HG02571 (cell line): Measurements from ENCODE around the gene TMEM35A.
"Not testable (repeated sequence)": the region's sequence is repeated elsewhere in the genome, so short reads cannot be mapped to it uniquely, and the experiment has no call there.

Source experiments
- ATAC-seq: cut with Tn5 transposase; IDR thresholded peaks from one replicate; pipeline ENCODE4 v1.9.1; 2021; ENCODE audit warnings: mild to moderate bottlenecking, moderate library complexity; ENCODE audit not compliant: unreplicated experiment

The TMEM35A gene, protein sequence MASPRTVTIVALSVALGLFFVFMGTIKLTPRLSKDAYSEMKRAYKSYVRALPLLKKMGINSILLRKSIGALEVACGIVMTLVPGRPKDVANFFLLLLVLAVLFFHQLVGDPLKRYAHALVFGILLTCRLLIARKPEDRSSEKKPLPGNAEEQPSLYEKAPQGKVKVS

GRCh38 chrX:101078716-101079598, at the start of gene TMEM35A:
TSS of gene TMEM35A (plus strand) at chrX:101078879. CDS start at chrX:101079003, 124 bp downstream.
- no peak for ATAC-seq

GRCh38 chrX:101029665-101030064, 49.0 kb upstream of the TMEM35A start:
- no peak for ATAC-seq

GRCh38 chrX:101037231-101037630, 41.4 kb upstream of the TMEM35A start:
- no peak for ATAC-seq

DNA sequence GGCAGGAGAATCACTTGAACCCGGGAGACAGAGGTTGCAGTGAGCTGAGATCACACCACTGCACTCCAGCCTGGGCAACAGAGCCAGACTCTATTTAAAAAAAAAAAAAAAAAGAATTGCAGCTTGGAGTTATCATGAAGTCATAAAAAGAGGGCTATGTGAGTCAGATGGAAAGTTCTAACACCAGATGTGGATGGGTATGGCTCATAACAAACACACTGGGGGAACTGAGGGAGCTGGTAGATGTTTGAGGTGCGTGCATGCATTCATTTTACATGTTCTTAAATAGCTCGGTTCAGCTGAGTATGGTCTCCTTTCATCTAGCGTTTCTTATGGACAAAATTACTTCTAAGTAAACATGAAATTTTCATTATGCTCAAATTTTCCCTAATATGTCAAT, 38.5 kb upstream of the TMEM35A start:
- ATAC-seq = no peak

GRCh38 chrX:101051153-101051548, 27.5 kb upstream of the TMEM35A start:
- ATAC-seq = no peak

DNA sequence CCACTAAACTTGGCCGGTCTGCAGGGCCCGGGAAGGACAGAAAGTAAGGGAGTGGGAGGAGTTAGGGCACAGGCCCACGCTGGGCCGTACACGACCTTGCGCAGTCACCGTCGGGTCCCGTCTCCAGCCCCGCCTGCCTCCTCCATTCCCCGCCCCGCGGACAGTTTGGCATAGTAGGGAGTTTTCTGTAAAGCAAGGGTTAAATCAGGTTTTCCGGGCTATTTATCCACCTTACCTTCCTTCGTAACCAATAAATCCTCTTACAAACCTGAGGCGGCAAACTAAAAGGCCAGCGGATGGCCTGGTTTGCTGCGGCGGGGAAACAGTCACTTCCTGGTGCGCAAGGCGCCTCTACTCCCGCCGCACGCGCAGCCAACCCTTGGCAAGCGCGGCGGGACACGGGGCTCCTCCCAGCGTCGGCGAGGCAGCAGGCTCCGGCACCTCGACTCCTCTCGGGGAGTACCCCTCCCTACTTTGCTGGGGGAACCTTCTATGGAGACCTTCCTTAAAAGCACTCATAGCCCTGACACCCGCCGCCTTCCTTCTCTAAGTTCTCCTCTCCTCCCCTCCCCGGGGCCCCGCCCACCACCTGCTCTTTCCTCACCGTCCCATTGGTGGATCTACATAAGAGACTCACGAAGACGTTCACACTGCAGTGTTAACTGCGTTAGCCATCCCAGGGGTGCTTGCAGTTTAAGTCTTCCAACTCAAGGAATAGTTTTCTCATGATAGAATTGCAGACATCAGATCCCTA, 27.0 kb upstream of the TMEM35A start, which contains the start of gene TRMT2B:
TRMT2B (minus strand) TSS at position 563 of the 754 bp plus-strand sequence. CDS start 9,822 bp downstream, outside the sequence.
- peak; percentile 95 for ATAC-seq

- ATAC-seq = not testable (repeated sequence)
These were observed 22.1 kb upstream of the TMEM35A start for GRCh38 chrX:101056551-101056950.

- peak; percentile 70 for ATAC-seq
These were observed 21.5 kb upstream of the TMEM35A start for GRCh38 chrX:101057093-101057714.

GRCh38 chrX:101062176-101062575, 16.5 kb upstream of the TMEM35A start:
- ATAC-seq = no peak

- ATAC-seq = no peak
These were observed 7.1 kb upstream of the TMEM35A start for GRCh38 chrX:101071582-101071981.

GRCh38 chrX:101079736-101080270, 1.1 kb downstream of the TMEM35A start:
- no peak for ATAC-seq

DNA sequence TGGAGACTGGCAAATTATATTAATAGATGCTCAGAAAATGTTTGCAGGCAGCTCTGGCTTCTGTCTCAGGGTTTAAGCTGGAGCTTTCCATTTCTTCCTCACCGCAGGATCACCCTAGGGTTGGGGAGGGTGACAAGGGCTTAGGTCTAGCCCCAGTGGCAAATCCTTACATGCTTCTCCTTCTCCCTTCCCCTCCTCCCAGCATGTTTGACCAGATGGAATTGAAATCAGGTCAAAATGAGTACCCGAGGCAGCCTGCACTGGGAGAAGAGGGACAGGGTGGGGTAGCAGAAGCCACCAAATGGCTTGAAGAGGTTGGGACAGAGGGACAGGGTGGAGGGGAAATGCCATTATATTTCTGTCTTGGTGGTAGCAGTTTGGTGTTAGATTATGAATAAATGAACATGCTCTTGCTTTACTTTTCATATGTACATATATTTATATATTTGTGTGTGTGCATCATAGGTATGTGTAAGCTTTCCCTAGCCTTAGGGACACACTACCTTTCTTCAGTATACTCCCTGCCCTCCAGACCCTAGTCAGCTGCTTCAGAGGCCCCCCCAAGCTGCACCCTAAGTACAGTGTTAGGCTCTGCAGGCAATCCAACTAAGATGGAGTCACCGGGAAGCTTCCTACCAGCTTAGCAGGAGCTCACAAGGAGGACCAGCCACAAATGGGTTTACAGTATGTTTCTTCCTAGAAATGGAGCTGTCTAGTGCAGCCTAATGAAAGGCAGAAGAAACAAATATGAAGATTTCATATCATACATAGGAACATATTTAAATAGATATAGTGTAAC, 1.8 kb downstream of the TMEM35A start:
- ATAC-seq = no peak

DNA sequence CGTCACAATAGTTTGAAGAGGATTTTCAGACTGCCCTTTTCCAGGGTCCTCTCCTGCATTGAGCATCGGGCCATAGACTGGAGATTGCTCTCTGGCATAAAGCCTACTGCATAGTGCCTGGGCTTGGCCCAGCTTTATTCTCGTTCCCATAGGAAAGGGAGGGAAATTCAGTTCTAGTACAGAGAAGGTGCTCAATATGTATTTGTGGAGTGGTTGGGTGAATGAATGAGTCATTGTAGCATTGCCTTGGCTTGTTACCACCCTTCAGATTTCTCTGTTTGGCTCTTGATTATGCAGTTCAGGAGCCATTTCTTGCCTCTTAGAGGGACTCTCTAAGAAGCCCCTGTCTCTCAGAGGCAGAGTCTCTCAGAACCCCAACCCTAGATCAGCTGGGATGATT, 2.6 kb downstream of the TMEM35A start:
- no peak for ATAC-seq

GRCh38 chrX:101091817-101092216, 13.1 kb downstream of the TMEM35A start:
- ATAC-seq = no peak

DNA sequence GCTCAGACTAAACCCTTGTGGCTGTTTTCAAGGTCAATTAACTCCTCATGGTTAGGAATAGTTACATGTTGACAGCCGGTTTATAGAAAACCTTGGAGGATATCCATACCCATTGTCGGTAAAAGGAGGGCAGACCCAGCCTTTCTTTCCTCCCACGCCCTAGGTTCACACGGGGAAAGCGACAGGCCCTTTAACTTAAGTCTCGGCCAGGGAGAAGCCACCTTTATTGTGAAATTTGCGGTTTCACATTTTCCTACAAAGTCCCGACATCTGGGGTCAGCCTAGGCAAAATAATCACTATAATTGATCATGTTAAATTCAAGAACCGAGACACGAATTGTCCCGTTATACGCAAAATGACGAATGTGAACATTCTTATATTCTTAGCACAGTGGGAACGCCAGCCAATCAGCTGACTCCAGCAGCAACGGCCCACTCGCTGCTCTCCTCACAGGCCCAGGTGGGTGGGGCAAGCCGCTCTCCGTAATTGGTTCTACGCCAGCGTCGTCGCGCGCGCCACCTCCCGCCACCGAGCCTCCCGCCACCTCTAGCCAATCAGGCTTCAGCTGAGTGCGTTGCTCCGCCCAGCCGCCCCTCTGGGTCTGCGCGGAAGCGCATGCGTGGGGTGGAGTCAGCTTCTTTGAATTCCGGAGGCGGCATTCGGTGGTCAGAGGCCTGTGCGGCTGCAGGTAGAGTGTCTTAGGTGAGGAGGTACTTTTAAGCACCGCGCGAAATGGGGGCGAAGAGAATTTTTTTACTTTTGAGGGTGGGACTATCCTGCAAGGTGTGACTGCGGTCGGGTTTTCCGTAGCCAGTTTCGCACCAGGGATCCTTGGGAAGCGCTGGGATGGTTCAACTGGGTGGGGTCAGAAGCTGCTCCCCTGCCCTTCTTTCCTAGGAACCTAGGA, 19.1 kb downstream of the TMEM35A start, which contains the start of gene CENPI:
CENPI (plus strand) TSS at position 659 of the 908 bp plus-strand sequence. CDS start 2,867 bp downstream, outside the sequence.
- peak; percentile 99 for ATAC-seq

DNA sequence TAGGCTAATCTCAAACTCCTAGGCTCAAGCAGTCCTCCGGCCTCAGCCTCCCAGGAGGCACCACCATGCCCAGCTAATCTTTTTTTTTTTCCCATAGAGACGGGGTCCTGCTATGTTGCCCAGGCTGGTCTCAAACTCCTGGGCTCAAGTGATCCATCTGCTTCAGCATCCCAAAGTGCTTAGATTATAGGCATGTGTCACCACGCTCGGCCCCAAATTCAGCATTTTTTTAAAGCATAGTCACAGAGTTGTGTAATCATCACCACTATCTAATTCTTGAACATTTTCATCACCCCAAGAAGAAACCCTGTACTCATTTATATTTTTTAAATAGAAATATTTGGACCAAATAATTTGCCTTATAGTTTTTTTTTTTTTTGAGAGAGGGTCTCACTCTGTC, 29.6 kb downstream of the TMEM35A start:
- no peak for ATAC-seq

- ATAC-seq = no peak
These were observed 39.0 kb downstream of the TMEM35A start for GRCh38 chrX:101117701-101118100.

GRCh38 chrX:101136235-101136634, 57.6 kb downstream of the TMEM35A start:
- no peak for ATAC-seq
